ENCODE measurements around the gene ZNF746. TPM values are rescaled to one million over a fixed set of nuclear protein-coding genes. Genes with fewer than 3 reads are reported as not detected.

ZNF746 gene
- polyA plus RNA-seq, 1 donor from 2014 or later, result 17.2 TPM

DNA sequence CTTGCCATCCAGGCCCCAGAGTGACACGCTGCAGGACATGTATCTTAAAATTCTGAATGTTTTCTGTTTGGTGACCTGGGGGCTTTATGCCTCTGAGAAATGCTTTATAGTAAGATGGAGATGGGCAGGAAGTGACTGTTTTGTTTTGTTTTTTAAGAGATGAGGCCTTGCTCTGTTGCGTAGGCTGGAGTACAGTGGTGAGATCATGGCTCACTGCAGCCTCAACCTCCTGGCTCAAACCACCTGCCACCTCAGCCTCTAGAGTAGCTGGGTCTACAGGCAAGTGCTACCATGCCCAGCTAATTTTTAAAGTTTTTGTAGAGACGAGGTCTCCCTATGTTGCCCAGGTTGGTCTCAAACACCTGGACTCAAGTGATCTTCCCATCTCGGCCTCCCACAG is 57.4 kb downstream of the ZNF746 start:
- H4K20me1 ChIP-seq (ENCODE audit: insufficient read depth), result no peaks in the 10 kb centered on the region
- H3K9me3 ChIP-seq (ENCODE audit: low read length), result no peaks in the 10 kb centered on the region
- no peak overlapping the region for H3K4me3 ChIP-seq (ENCODE audit: low read length)
- H3K79me2 ChIP-seq (replicated peaks; ENCODE audit: insufficient read depth, low read length), result no peaks in the 10 kb centered on the region
- H3K27me3 ChIP-seq (ENCODE audit: insufficient read depth, low read depth, low read length), result no peaks in the 10 kb centered on the region
- no peak overlapping the region for H3K9ac ChIP-seq (ENCODE audit: low read length)
- H3K9me2 ChIP-seq (ENCODE audit: insufficient read depth, low read length), result no peaks in the 10 kb centered on the region
- H3K27ac ChIP-seq (ENCODE audit: low read length), result no peak overlapping the region
- TF ChIP-seq EZH2 (IDR thresholded peaks at IDR 0.05; ENCODE audit: borderline replicate concordance, insufficient read depth, low read length, poor library complexity, severe bottlenecking), result no peak
- TF ChIP-seq POLR2AphosphoS5 (IDR thresholded peaks at IDR 0.05), result no peak
- TF ChIP-seq MXI1 (conservative IDR thresholded peaks at IDR 0.05; ENCODE audit: poor library complexity, severe bottlenecking), result no peak
- TF ChIP-seq RAD21 (conservative IDR thresholded peaks at IDR 0.05), result no peak
- no peak for TF ChIP-seq EP300 (conservative IDR thresholded peaks at IDR 0.05; ENCODE audit: poor library complexity, severe bottlenecking)
- TF ChIP-seq REST (IDR thresholded peaks at IDR 0.05; ENCODE audit: borderline replicate concordance), result no peak
- no peak overlapping the region for H3K4me2 ChIP-seq (ENCODE audit: low read length)
- H3K36me3 ChIP-seq (ENCODE audit: insufficient read depth, low read length), result no peaks in the 10 kb centered on the region
- no peaks in the 10 kb centered on the region for H3F3A ChIP-seq (ENCODE audit: insufficient read depth, low read length, poor library complexity, severe bottlenecking)
- H2AFZ ChIP-seq (ENCODE audit: low read depth, low read length), result no peak overlapping the region

DNA sequence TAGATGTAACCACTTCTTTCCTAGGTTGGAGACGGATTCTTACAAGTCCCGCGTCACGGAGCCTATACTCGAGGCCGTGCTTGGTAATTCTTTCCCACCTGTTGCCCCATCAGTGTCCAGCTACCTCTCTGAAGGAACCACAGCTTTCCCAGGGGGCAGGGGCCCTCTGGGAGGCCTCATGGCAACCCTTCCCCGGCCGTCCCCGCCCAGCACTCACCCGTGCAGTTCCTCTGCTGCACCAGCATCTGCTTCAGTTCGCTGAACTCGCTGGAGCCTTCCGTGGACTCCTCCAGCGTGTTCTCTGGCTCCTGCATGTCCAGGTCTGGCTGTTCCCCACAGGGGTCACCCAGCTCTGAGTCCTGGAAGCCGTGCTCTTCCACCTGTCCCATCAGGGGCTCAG is 61.3 kb downstream of the ZNF746 start:
- Histone ChIP-seq H4K20me1 (ENCODE audit: insufficient read depth) (no peaks in the 10 kb centered on the region), H3F3A (ENCODE audit: insufficient read depth, low read length, poor library complexity, severe bottlenecking) (no peaks in the 10 kb centered on the region), H3K9ac (ENCODE audit: low read length) (no peak overlapping the region), H3K4me2 (ENCODE audit: low read length) (no peak overlapping the region), H3K4me3 (ENCODE audit: low read length) (no peak overlapping the region), H2AFZ (ENCODE audit: low read depth, low read length) (no peak overlapping the region), H3K36me3 (ENCODE audit: insufficient read depth, low read length) (peaks cover 9% of the 10 kb centered on the region), H3K27ac (ENCODE audit: low read length) (no peak overlapping the region), H3K27me3 (ENCODE audit: insufficient read depth, low read depth, low read length) (no peaks in the 10 kb centered on the region), H3K79me2 (replicated peaks; ENCODE audit: insufficient read depth, low read length) (no peaks in the 10 kb centered on the region), H3K9me3 (ENCODE audit: low read length) (no peaks in the 10 kb centered on the region), H3K9me2 (ENCODE audit: insufficient read depth, low read length) (no peaks in the 10 kb centered on the region)
- TF ChIP-seq RAD21 (conservative IDR thresholded peaks at IDR 0.05) (no peak), SMC3 (conservative IDR thresholded peaks at IDR 0.05; ENCODE audit: poor library complexity) (no peak), REST (IDR thresholded peaks at IDR 0.05; ENCODE audit: borderline replicate concordance) (no peak), CTCF (IDR thresholded peaks at IDR 0.05; ENCODE audit: poor library complexity, severe bottlenecking) (no peak), MXI1 (conservative IDR thresholded peaks at IDR 0.05; ENCODE audit: poor library complexity, severe bottlenecking) (no peak), TAF1 (IDR thresholded peaks at IDR 0.05; ENCODE audit: low read depth) (no peak), EP300 (conservative IDR thresholded peaks at IDR 0.05; ENCODE audit: poor library complexity, severe bottlenecking) (no peak), POLR2AphosphoS5 (IDR thresholded peaks at IDR 0.05) (no peak), EZH2 (IDR thresholded peaks at IDR 0.05; ENCODE audit: borderline replicate concordance, insufficient read depth, low read length, poor library complexity, severe bottlenecking) (no peak)
